HG02759 (cell line): Measurements from ENCODE around the gene ST3GAL6.

ENCODE experiments used
- ATAC-seq: cut with Tn5 transposase; IDR thresholded peaks from one replicate; pipeline ENCODE4 v1.9.1; 2021; ENCODE audit warnings: mild to moderate bottlenecking, moderate library complexity; ENCODE audit not compliant: unreplicated experiment

ST3GAL6 gene

GRCh38 chr3:98763076-98763475, at the start of gene ST3GAL6:
Gene ST3GAL6 (plus strand): TSS chr3:98763340. CDS start chr3:98768441, 5,101 bp downstream.
- peak; percentile 54 for ATAC-seq

GRCh38 chr3:98713984-98714383, 49.2 kb upstream of the ST3GAL6 start:
- no peak for ATAC-seq

- no peak for ATAC-seq
These were observed 45.6 kb upstream of the ST3GAL6 start for GRCh38 chr3:98717584-98717983.

- no peak for ATAC-seq
These were observed 44.4 kb upstream of the ST3GAL6 start for GRCh38 chr3:98718730-98719129.

- no peak for ATAC-seq
These were observed 41.4 kb upstream of the ST3GAL6 start for GRCh38 chr3:98721776-98722175.

- ATAC-seq = no peak
These were observed 40.8 kb upstream of the ST3GAL6 start for GRCh38 chr3:98722389-98722788.

- ATAC-seq = no peak
These were observed 37.8 kb upstream of the ST3GAL6 start for GRCh38 chr3:98725352-98725751.

- no peak for ATAC-seq
These were observed 37.1 kb upstream of the ST3GAL6 start for GRCh38 chr3:98726084-98726483.

- ATAC-seq = no peak
These were observed 35.5 kb upstream of the ST3GAL6 start for GRCh38 chr3:98727638-98728037.

GRCh38 chr3:98728672-98729071, 34.5 kb upstream of the ST3GAL6 start:
- ATAC-seq = no peak

GRCh38 chr3:98730338-98730737, 32.8 kb upstream of the ST3GAL6 start:
- ATAC-seq = peak; percentile 55

GRCh38 chr3:98730886-98731537, 32.1 kb upstream of the ST3GAL6 start:
- no peak for ATAC-seq

- ATAC-seq = peak; percentile 51
These were observed 31.3 kb upstream of the ST3GAL6 start for GRCh38 chr3:98731720-98732285.

- peak; percentile 42 for ATAC-seq
These were observed 30.7 kb upstream of the ST3GAL6 start for GRCh38 chr3:98732286-98733052.

GRCh38 chr3:98733053-98733811, 29.9 kb upstream of the ST3GAL6 start:
- ATAC-seq = peak; percentile 33

GRCh38 chr3:98733812-98734281, 29.3 kb upstream of the ST3GAL6 start:
- ATAC-seq = peak; percentile 21

GRCh38 chr3:98734306-98734705, 28.8 kb upstream of the ST3GAL6 start:
- no peak for ATAC-seq

GRCh38 chr3:98734735-98735134, 28.4 kb upstream of the ST3GAL6 start:
- ATAC-seq = no peak

GRCh38 chr3:98735296-98735695, 27.8 kb upstream of the ST3GAL6 start:
- ATAC-seq = no peak

GRCh38 chr3:98735761-98736269, 27.3 kb upstream of the ST3GAL6 start:
- no peak for ATAC-seq

- ATAC-seq = no peak
These were observed 25.8 kb upstream of the ST3GAL6 start for GRCh38 chr3:98737301-98737700.
